ENCODE measurements around the gene CTDSP2.
A peak's percentile ranks its signal among the peaks of the same experiment; 100 is the strongest.

CTDSP2 gene

DNA sequence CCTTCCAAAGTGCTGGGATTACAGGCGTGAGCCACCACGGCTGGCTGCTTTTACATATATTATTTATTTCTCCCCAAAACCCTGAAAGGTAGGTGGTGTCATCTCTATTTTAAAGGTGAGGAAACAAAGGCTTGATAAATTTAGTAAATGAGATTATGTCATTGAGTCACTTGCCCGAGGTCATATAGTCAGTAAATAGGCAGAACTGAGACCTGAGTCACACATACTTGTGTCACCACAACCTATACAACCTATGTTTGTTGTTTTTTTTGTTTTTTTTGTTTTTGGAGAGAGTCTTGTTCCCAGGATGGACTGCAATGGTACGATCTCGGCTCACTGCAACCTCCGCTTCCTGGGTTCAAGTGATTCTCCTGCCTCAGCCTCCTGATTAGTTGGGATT is 51.2 kb downstream of the CTDSP2 start:
- no peak for DNase-seq
- TF ChIP-seq POLR2A (IDR thresholded peaks at IDR 0.05; ENCODE audit: low read length) (no peak), GATA1 (IDR thresholded peaks at IDR 0.05; ENCODE audit: low read depth, low read length) (no peak)

DNA sequence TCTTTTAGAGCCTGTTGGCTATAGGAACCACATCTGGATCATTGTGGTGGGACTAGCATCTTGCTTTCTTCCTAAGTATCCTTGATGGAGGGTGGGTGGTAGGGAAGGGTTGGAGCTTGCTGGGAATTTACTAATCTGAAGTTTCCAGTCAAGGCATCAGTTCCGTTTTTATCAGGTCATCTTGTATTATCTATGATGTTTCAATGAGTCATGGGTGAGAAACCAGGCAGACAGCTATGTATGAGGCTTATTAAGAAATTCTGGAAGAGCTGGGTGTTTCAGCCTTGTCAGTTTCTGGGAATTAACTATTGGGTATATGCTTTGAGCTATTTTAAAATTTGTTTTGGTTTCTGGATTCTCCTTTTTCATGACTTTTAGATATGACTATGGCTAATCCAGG is 52.6 kb downstream of the CTDSP2 start:
- peak in 1 of 2 experiments; percentile 16 for DNase-seq
- no peak for TF ChIP-seq GATA1 (IDR thresholded peaks at IDR 0.05; ENCODE audit: low read depth, low read length)
- TF ChIP-seq POLR2A (IDR thresholded peaks at IDR 0.05; ENCODE audit: low read length), result no peak

DNA sequence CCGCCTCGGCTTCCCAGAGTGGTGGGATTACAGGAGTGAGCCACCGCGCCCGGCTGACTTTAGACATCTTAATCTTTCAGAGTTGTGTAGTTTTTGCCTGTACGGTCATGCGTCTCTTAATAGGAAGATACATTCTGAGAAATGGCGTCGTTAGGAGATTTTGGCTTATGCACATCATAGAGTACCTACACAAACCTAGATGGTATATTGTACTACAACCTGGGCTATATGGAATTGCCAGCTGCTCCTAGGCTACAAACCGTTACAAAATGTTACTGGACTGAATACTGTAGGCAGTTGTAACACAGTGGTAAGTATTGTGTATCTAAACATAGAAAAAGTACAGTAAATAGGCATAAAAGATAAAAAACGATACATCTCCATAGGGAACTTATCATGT is 62.7 kb downstream of the CTDSP2 start:
- no peak for TF ChIP-seq POLR2A (IDR thresholded peaks at IDR 0.05; ENCODE audit: low read length)
- no peak for TF ChIP-seq GATA1 (IDR thresholded peaks at IDR 0.05; ENCODE audit: low read depth, low read length)
- no peak for DNase-seq

DNA sequence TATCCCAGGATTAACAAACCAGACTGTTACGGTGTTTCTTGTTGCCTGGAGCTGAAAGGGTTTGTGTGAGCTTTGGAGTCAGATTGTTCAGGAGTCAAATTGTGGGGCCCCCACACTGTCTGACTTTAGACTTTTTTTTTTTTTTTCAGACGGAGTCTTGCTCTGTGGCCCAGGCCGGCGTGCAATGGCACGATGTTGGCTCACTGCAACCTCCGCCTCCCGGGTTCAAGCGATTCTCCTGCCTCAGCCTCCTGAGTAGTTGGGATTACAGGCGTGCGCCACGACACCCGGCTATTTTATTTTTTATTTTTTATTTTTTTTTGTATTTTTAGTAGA is 63.1 kb downstream of the CTDSP2 start:
- no peak for TF ChIP-seq POLR2A (IDR thresholded peaks at IDR 0.05; ENCODE audit: low read length)
- TF ChIP-seq GATA1 (IDR thresholded peaks at IDR 0.05; ENCODE audit: low read depth, low read length), result no peak
- DNase-seq, result no peak

DNA sequence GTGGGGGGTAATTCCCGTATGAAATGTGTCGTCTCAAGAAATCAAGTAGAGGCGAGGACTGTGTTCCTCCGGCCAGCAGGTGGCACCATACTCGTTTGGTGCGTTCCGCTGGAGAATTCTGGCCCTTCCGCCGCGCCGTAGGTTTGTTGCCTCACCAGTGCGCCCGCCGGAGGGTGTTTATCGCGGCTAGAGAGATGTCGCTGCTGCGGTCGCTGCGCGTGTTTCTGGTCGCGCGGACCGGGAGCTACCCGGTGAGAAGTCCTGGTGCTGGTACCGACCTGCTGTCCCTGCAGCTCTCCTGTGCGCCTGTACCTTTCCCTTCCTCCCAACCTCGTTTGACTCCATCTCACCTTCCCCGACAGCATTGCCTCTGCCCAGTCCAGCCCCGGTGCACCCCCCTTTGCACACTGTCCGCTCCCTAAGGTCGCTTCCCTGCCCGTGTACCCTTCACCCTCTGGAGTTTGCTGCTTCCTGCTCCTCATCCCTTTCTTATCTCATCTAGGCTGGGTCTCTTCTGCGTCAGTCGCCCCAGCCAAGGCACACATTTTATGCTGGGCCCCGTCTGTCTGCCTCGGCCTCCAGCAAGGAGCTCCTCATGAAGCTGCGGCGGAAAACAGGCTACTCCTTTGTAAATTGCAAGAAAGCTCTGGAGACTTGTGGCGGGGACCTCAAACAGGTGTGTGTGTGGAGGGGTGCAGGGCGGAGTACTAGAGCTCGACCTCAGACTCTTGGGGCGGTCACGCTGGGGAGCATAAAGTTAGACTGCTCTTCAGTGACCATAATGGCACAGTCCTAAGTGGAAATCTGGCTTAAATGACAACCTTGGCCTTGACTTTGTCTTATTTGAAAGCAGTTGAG is 63.7 kb downstream of the CTDSP2 start, which contains the start of gene TSFM:
TSFM (plus strand) TSS at position 180 of the 858 bp plus-strand sequence; CDS start at position 195, 15 bp downstream.
- peak; percentile 98 to 99 for DNase-seq
- TF ChIP-seq POLR2A (IDR thresholded peaks at IDR 0.05; ENCODE audit: low read length) (peak; percentile 94), GATA1 (IDR thresholded peaks at IDR 0.05; ENCODE audit: low read depth, low read length) (no peak)

DNA sequence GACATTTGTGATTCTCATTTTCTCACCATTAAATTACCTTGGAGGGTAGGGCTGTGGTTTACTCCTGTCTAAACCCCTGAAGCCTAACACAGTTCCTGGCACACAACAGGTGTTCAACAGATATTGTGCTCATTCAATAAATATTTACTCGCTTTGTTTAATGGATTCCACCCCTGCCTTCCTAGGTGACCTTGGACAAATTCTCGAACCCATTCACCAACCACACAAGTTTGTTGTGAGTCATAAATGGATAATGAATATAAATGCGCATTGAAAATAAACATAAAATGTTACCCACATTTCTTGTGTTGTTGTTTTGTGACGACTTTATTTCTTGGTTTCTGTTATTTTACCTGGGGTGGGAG is 64.3 kb downstream of the CTDSP2 start:
- TF ChIP-seq POLR2A (IDR thresholded peaks at IDR 0.05; ENCODE audit: low read length) (no peak), GATA1 (IDR thresholded peaks at IDR 0.05; ENCODE audit: low read depth, low read length) (no peak)
- DNase-seq, result no peak

DNA sequence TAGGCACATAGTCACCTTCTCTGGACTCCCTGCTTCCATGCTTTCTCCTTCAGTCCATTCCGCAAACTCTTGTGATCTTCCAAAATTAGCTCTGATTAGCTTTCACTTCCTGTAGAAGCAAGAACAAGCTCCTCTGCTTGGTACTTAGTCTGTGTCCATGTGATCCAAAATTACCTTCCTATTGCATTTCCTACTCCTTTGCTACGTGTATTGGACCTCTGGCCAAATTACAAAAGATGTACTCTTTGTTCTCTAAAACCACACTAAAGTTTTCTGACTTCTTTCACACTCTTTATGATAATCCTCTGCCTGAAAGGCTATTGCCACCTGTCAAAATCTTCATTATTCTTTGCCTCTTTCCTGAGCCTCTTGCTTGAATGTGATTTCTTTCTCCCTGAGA is 64.7 kb downstream of the CTDSP2 start:
- TF ChIP-seq POLR2A (IDR thresholded peaks at IDR 0.05; ENCODE audit: low read length), result no peak
- TF ChIP-seq GATA1 (IDR thresholded peaks at IDR 0.05; ENCODE audit: low read depth, low read length), result no peak
- DNase-seq, result no peak

DNA sequence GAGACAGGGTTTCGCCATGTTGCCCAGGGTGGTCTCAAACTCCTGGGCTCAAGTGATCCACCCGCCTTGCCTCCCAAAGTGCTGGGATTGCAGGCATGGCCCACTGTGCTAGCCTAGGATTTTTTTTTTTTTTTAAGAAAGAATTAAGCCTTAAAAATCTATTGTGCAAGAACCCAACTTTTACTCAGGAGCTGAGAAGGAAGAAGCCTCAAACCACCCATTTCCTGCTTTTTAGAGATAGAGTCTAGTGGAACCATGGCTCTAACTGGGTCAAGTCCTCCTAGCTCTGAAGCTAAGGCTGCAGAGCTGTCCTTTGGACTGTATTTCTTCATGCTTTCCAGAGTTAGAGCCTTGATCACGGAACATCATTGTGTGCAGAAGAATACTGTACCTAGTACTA is 65.3 kb downstream of the CTDSP2 start:
- no peak for DNase-seq
- no peak for TF ChIP-seq GATA1 (IDR thresholded peaks at IDR 0.05; ENCODE audit: low read depth, low read length)
- no peak for TF ChIP-seq POLR2A (IDR thresholded peaks at IDR 0.05; ENCODE audit: low read length)

DNA sequence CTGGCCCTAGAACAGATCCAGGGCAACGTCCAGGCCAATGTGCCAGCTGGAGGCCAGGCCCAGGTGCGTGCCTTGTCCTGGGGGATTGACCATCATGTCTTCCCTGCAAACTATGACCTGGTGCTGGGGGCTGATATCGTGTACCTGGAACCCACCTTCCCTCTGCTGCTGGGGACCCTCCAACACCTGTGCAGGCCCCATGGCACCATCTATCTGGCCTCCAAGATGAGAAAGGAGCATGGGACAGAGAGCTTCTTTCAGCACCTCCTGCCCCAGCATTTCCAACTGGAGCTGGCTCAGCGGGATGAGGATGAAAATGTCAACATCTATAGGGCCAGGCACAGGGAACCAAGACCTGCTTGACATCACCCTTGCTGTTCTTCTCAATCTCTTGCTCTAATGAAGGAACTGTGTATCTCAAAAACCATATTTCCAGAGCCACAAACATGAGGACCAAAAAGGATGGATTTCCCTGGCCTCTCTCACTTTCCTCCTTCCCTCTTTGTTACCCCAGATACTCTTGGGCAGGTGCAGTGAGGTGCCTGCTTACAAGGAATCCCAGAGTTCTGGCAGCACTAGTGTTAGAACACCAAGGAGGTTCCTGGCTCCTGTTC is 66.1 kb downstream of the CTDSP2 start:
- TF ChIP-seq GATA1 (IDR thresholded peaks at IDR 0.05; ENCODE audit: low read depth, low read length) (no peak), POLR2A (IDR thresholded peaks at IDR 0.05; ENCODE audit: low read length) (no peak)
- no peak for DNase-seq

DNA sequence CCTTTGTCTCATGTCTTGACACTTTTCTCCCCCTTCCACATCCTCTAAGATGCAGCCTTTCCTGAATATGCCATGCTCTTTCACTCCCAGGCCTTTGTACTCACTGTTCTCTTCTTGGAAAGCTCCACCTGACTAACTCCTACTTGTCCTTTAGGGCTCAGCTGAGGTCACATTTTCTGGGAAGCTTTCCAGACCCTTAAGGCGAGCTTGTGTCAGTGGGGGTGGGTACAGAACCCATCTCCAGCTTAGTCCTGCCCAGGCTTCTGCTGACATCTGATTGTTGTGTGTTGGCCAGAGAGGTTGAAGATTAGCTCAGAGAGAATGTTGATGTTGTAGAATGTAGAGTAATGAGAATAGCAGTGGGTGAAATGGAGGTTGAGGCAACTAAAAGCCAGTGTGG is 66.8 kb downstream of the CTDSP2 start:
- peak in 1 of 2 experiments; percentile 16 for DNase-seq

DNA sequence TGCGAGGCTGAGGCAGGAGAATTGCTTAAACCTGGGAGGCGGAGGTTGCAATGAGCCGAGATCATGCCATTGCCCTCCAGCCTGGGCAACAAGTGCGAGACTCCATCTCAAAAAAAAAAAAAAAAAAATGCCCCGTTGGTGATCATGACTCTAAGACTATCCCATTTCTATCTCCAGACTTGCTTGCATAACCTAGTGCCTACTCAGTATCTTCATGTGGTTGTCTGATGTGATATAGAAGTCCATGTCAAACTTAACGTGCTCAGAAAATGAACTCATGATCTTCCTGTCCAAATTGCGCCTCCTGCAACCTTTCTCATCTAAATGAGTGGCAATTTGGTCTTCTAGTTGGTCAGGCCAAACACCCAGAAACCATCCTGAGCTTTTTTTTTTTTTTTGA is 68.6 kb downstream of the CTDSP2 start:
- TF ChIP-seq POLR2A (IDR thresholded peaks at IDR 0.05; ENCODE audit: low read length) (no peak), GATA1 (IDR thresholded peaks at IDR 0.05; ENCODE audit: low read depth, low read length) (no peak)
- DNase-seq, result no peak

More for the DNA sequence above, 66.8 kb downstream of the CTDSP2 start:
- TF ChIP-seq GATA1 (IDR thresholded peaks at IDR 0.05; ENCODE audit: low read depth, low read length), result no peak
- TF ChIP-seq POLR2A (IDR thresholded peaks at IDR 0.05; ENCODE audit: low read length), result no peak

DNA sequence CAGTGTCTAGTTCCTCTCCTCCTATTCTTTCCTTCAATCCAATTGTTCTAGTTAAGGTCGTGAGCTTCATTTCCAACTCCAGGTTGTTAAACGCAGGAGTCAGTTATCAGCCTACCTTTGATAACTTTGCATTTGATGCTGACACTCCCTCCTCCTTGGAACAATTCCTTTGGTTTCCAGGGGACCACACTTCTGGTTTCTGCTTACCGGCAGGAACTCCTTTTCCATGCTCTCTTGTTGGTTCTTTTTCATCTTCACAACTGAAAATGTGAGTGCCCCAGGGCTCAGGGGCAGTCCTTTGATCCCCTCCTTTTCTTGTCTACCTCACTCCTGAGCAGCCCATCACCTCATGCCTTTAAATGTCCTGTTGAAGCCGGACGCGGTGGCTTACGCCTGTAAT is 69.2 kb downstream of the CTDSP2 start:
- TF ChIP-seq GATA1 (IDR thresholded peaks at IDR 0.05; ENCODE audit: low read depth, low read length), result no peak
- TF ChIP-seq POLR2A (IDR thresholded peaks at IDR 0.05; ENCODE audit: low read length), result no peak
- no peak for DNase-seq

DNA sequence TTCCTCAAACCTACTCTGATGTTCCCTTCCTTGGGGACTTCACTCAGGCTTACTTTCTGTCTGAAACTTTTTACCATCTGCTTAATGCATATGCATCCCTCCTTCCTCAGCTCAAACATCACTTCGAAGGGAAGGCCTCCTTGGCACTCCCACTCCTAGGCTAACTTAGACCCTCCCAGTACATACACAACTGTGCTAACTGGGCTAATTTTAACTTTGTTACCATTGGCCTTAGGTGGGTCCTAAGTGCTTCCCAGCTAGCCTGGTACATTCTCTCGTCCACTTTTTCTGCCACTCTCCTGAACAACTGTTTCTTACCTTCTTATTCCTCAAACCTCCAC is 70.3 kb downstream of the CTDSP2 start:
- DNase-seq, result no peak

DNA sequence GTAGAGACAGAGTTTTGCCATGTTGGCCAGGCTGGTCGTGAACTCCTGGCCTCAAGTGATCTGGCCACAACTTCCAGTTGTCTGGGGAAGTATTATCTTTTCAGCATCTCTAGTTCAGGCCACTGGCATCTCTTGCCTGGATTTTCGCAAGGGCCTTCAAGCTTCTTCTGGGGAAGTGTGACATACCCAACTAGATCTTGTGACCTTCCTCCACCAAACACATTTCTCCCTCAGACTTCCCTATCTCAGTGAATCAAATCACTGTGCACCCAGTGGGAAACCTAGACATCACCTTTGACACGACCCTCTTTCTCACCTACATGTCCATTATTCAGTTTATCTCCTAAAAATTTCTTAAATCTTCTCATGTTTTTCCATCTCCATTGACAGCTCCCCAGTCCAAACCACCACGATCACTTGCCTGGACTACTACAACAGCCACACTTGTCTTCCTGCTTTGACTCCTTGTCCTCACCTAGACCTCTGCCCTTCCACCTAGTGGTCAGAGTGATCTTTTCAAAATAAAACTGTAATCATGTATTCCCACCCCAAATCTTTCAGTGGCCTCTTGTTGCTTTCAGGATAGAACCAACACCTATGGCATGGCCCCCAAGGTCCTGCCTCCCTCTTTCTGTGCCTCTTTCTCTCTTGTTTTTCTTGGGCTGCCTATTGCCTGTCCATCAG is 70.8 kb downstream of the CTDSP2 start:
- no peak for TF ChIP-seq POLR2A (IDR thresholded peaks at IDR 0.05; ENCODE audit: low read length)
- TF ChIP-seq GATA1 (IDR thresholded peaks at IDR 0.05; ENCODE audit: low read depth, low read length), result no peak

More for the DNA sequence above, 70.3 kb downstream of the CTDSP2 start:
- TF ChIP-seq GATA1 (IDR thresholded peaks at IDR 0.05; ENCODE audit: low read depth, low read length) (no peak), POLR2A (IDR thresholded peaks at IDR 0.05; ENCODE audit: low read length) (no peak)

More for the DNA sequence above, 70.8 kb downstream of the CTDSP2 start:
- DNase-seq, result peak; percentile 12 to 19
